ENCODE measurements around the gene NDUFA12. TPM values are rescaled to one million over a fixed set of nuclear protein-coding genes. Genes with fewer than 3 reads are reported as not detected.
A peak's percentile ranks its signal among the peaks of the same experiment; 100 is the strongest.
"Not testable (repeated sequence)": the region's sequence is repeated elsewhere in the genome, so short reads cannot be mapped to it uniquely, and the experiment has no call there.

NDUFA12 gene
- total RNA-seq, 1 experiment from 2014 or later: 79.7 TPM

- peak; percentile 97 for ATAC-seq
- H3K79me2 ChIP-seq (ENCODE audit: insufficient read depth, low read length): peaks cover 61% of the 10 kb centered on the region
- no peaks in the 10 kb centered on the region for H3K9me3 ChIP-seq (ENCODE audit: control insufficient read depth in 1 of 2, insufficient read depth in 1 of 2, low read depth in 1 of 2, low read length in 2 of 2)
- no peak overlapping the region for H2AFZ ChIP-seq (ENCODE audit: low read depth, low read length, poor library complexity, severe bottlenecking)
- ChIA-PET RAD21 (ENCODE audit: low non-redundant PET in 1 of 2, low total read pairs in 2 of 2, uncharacterized antibody in 2 of 2, unreplicated experiment in 2 of 2) (no interaction called here), POLR2A (interaction anchor here (1.2 kb wide), 1 partner anchor 9 kb away, joined by 6 read pairs; the partner anchor contains the start of gene NDUFA12), CTCF (no interaction called here)
- peaks cover 10 to 17% of the 10 kb centered on the region in 2 experiments for H3K4me1 ChIP-seq (ENCODE audit: control insufficient read depth in 1 of 2, insufficient read depth in 2 of 2, low read length in 2 of 2)
- H4K20me1 ChIP-seq (ENCODE audit: insufficient read depth): 0 out of 2 replicates have a peak, but pooled peaks cover 7% of the 10 kb centered on the region
- peak overlapping the region; percentile 60 for H3K4me2 ChIP-seq (ENCODE audit: low read length)
- peaks cover 2 to 10% of the 10 kb centered on the region in 2 experiments; a peak in 2 of 4 replicates for H3K36me3 ChIP-seq (ENCODE audit: control insufficient read depth in 1 of 2, insufficient read depth in 2 of 2, low read length in 2 of 2)
- no TSS peak for BruUV-seq (replicated peaks)
- no peaks in the 10 kb centered on the region for H3K9me2 ChIP-seq (ENCODE audit: insufficient read depth)
- no peak overlapping the region for H3K4me3 ChIP-seq (replicated peaks in 1 of 2; ENCODE audit: low read depth in 1 of 2, low read length in 2 of 2)
- intact Hi-C loops (cut with micrococcal nuclease): no loop called here
- H3K27ac ChIP-seq (ENCODE audit: low read depth, low read length): no peak overlapping the region; the same call in 1 of the 2 replicates
- peak overlapping the region; percentile 15; the same call in 1 of the 2 replicates for H3K9ac ChIP-seq (ENCODE audit: low read length)
- no peaks in the 10 kb centered on the region for H3K27me3 ChIP-seq (ENCODE audit: insufficient read depth, low read length)
- DNase-seq (ENCODE audit: low read depth, low spot score): peak; percentile 43
- no peak for TF ChIP-seq ZFX (IDR thresholded peaks at IDR 0.05)
- TF ChIP-seq CTCF (IDR thresholded peaks at IDR 0.05 in 2 of 3, conservative IDR thresholded peaks at IDR 0.05 in 1 of 3; ENCODE audit: borderline replicate concordance in 1 of 3, insufficient read depth in 1 of 3, low read depth in 2 of 3, low read length in 2 of 3): no peak
- TF ChIP-seq FOSL1 (IDR thresholded peaks at IDR 0.05; ENCODE audit: low read depth): 0 out of 2 replicates have a peak, but pooled peaks have one; percentile 24
- no peak for TF ChIP-seq CBX3 (IDR thresholded peaks at IDR 0.05; ENCODE audit: low read depth)
- TF ChIP-seq RAD21 (IDR thresholded peaks at IDR 0.05; ENCODE audit: low read depth): 0 out of 2 replicates have a peak, but pooled peaks have one; percentile 4
- peak; percentile 43 for TF ChIP-seq JUND (IDR thresholded peaks at IDR 0.05)
Measured at GRCh38 chr12:94994312-94994711, 9.2 kb downstream of the NDUFA12 start.

GRCh38 chr12:94993855-94994254, 9.6 kb downstream of the NDUFA12 start:
- DNase-seq (ENCODE audit: low read depth, low spot score); intact Hi-C loops (cut with micrococcal nuclease); H3K27ac ChIP-seq (ENCODE audit: low read depth, low read length); CTCF ChIA-PET; H4K20me1 ChIP-seq (ENCODE audit: insufficient read depth); H3K36me3 ChIP-seq (ENCODE audit: control insufficient read depth in 1 of 2, insufficient read depth in 2 of 2, low read length in 2 of 2); RAD21 ChIA-PET (ENCODE audit: low non-redundant PET in 1 of 2, low total read pairs in 2 of 2, uncharacterized antibody in 2 of 2, unreplicated experiment in 2 of 2); H3K27me3 ChIP-seq (ENCODE audit: insufficient read depth, low read length); BruUV-seq (replicated peaks); H3K9me2 ChIP-seq (ENCODE audit: insufficient read depth); H3K4me3 ChIP-seq (replicated peaks in 1 of 2; ENCODE audit: low read depth in 1 of 2, low read length in 2 of 2); H3K9me3 ChIP-seq (ENCODE audit: control insufficient read depth in 1 of 2, insufficient read depth in 1 of 2, low read depth in 1 of 2, low read length in 2 of 2); H2AFZ ChIP-seq (ENCODE audit: low read depth, low read length, poor library complexity, severe bottlenecking): not testable (repeated sequence)
- Histone ChIP-seq H3K9ac (ENCODE audit: low read length) (peak overlapping the region; percentile 15; the same call in 1 of the 2 replicates), H3K4me1 (ENCODE audit: control insufficient read depth in 1 of 2, insufficient read depth in 2 of 2, low read length in 2 of 2) (peaks cover 10 to 17% of the 10 kb centered on the region in 2 experiments), H3K4me2 (ENCODE audit: low read length) (peak overlapping the region; percentile 60), H3K79me2 (ENCODE audit: insufficient read depth, low read length) (peaks cover 58% of the 10 kb centered on the region)
- peak; percentile 35 for TF ChIP-seq FOSL1 (IDR thresholded peaks at IDR 0.05; ENCODE audit: low read depth)
- POLR2A ChIA-PET: interaction anchor here (1.2 kb wide), 1 partner anchor 10 kb away, joined by 6 read pairs; the partner anchor contains the start of gene NDUFA12
- ATAC-seq: peak; percentile 68

Measured in HCT116 (cell line).